Gastrocnemius medialis (tissue), 4 donors: Measurements from ENCODE around the gene PERM1. TPM values are rescaled to one million over a fixed set of nuclear protein-coding genes. Genes with fewer than 3 reads are reported as not detected.
A peak's percentile ranks its signal among the peaks of the same experiment; 100 is the strongest.

Experiments used
- ATAC-seq, 2 donors: fragments of 150-250 bp; one replicate each; pipeline ENCODE4 v1.9.1; 2016
- DNase-seq, 2 donors: peaks; one replicate each; pipeline ENCODE4 v3.0.0-alpha.2; 2019
- H3K27ac ChIP-seq, 4 donors: fragments of 200-600 bp; sonication (generic); 1 replicate in 1 of 4; 2 replicates in 3 of 4; pipeline ENCODE4 v1.5.1; 2016 to 2018; ENCODE audit warnings: mild to moderate bottlenecking in 2 of 4, moderate library complexity in 1 of 4
- H3K27me3 ChIP-seq, 3 donors: fragments of 200-600 bp; sonication (generic) in 2 of 3; 1 replicate in 1 of 3; 2 replicates in 2 of 3; pipeline versions ENCODE4 v1.5.1 to v1.6.0; 2016 to 2019; ENCODE audit warnings: mild to moderate bottlenecking in 1 of 3, moderate library complexity in 1 of 3
- H3K36me3 ChIP-seq, 2 donors: fragments of 200-600 bp; sonication (generic) in 1 of 2; one replicate each; pipeline ENCODE4 v1.5.1; 2017 to 2018
- H3K4me1 ChIP-seq, 2 donors: fragments of 200-600 bp; sonication (generic) in 1 of 2; one replicate each; pipeline ENCODE4 v1.5.1; 2016 to 2017; ENCODE audit warnings: mild to moderate bottlenecking in 2 of 2
- H3K4me3 ChIP-seq, 4 donors: fragments of 200-600 bp; sonication (generic) in 3 of 4; 1 replicate in 1 of 4; 2 replicates in 3 of 4; pipeline ENCODE4 v1.5.1; 2016 to 2019; ENCODE audit warnings: mild to moderate bottlenecking in 2 of 4
- H3K9me3 ChIP-seq, 3 donors: fragments of 200-600 bp; sonication (generic) in 2 of 3; 1 replicate in 1 of 3; 2 replicates in 2 of 3; pipeline ENCODE4 v1.5.1; 2016 to 2019
- POLR2A ChIP-seq, 2 donors: fragments of 450-650 bp; IDR thresholded peaks; one replicate each; pipeline ENCODE4 v1.6.1; 2017; ENCODE audit warnings: antibody characterized with exemption in 2 of 2, mild to moderate bottlenecking in 2 of 2, moderate library complexity in 2 of 2
- in situ Hi-C, 4 donors: fragments of 200-750 bp; cut with MboI; loops; one replicate each; pipeline versions ENCODE4 v1.15.0 to v1.8.0; 2017; ENCODE audit warnings: low sequenced_read_pairs in 4 of 4
- intact Hi-C: fragments of 100-400 bp; cut with DNase I; formaldehyde crosslinking; loops from one replicate; pipeline ENCODE4 v1.15.1; 2023; ENCODE audit warnings: low total_unique reads
- total RNA-seq, 4 donors: library from RNA; depleted of rRNA; stranded (reverse); fragments of >200 nt; gene quantifications; one replicate each; pipeline versions ENCODE4 v1.1.0 to v1.2.3, GENCODE V29; 2016
- TF ChIP-seq, protein P1 (sequence below), 5 experiments: fragments of 450-650 bp in 3 of 5; fragments of 200-600 bp in 2 of 5; sonication (generic) in 2 of 5; IDR thresholded peaks in 4 of 5; conservative IDR thresholded peaks in 1 of 5; 1 replicate in 4 of 5; 2 replicates in 1 of 5; pipeline ENCODE4 v1.5.1; 2016 to 2019; ENCODE audit warnings: antibody characterized with exemption in 5 of 5, mild to moderate bottlenecking in 3 of 5, moderate library complexity in 3 of 5

PERM1 gene
- total RNA-seq, 4 donors from 2014 or later, result 38.9 to 218 (median 98.8) TPM

DNA sequence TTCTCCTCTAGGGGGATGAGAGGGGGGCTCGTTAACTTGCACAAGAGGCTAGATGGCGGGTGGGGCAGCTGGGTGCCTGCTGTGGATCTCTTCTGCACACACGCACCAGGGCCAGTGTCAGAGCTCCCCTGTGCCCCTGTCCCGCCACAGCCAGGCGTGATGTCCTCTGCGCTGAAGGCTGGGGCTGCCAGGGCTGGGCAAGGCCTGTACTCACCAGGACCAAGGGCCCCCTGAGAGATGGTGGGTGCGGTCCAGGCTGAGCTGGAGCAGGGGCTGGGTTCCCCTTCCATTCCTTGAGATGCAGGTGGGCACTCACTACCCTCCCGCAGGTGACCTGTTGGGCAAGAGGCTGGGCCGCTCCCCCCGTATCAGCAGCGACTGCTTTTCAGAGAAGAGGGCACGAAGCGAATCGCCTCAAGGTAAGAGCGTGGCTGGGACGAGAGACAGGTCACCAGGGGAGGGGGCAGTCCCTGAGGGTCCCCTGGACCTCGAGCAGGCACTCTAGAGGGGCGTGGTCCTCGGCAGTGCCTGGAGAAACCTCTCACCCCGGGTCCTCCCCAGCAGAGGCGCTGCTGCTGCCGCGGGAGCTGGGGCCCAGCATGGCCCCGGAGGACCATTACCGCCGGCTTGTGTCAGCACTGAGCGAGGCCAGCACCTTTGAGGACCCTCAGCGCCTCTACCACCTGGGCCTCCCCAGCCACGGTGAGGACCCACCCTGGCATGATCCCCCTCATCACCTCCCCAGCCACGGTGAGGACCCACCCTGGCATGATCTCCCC, 43.0 kb downstream of the PERM1 start:
- Histone ChIP-seq H3K27ac (no peak overlapping the region), H3K4me3 (no peak overlapping the region), H3K4me1 (peaks cover 12 to 24% of the 10 kb centered on the region in 2 donors), H3K36me3 (no peaks in the 10 kb centered on the region), H3K9me3 (no peaks in the 10 kb centered on the region), H3K27me3 (peaks cover 61 to 75% (median 73%) of the 10 kb centered on the region in 3 donors)
- TF ChIP-seq, protein P1, sequence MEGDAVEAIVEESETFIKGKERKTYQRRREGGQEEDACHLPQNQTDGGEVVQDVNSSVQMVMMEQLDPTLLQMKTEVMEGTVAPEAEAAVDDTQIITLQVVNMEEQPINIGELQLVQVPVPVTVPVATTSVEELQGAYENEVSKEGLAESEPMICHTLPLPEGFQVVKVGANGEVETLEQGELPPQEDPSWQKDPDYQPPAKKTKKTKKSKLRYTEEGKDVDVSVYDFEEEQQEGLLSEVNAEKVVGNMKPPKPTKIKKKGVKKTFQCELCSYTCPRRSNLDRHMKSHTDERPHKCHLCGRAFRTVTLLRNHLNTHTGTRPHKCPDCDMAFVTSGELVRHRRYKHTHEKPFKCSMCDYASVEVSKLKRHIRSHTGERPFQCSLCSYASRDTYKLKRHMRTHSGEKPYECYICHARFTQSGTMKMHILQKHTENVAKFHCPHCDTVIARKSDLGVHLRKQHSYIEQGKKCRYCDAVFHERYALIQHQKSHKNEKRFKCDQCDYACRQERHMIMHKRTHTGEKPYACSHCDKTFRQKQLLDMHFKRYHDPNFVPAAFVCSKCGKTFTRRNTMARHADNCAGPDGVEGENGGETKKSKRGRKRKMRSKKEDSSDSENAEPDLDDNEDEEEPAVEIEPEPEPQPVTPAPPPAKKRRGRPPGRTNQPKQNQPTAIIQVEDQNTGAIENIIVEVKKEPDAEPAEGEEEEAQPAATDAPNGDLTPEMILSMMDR (IDR thresholded peaks at IDR 0.05 in 4 of 5, conservative IDR thresholded peaks at IDR 0.05 in 1 of 5), result no peak
- TF ChIP-seq POLR2A (IDR thresholded peaks at IDR 0.05), result no peak
- in situ Hi-C loops, result no loop called here
- DNase-seq (no peak), ATAC-seq (no peak)
- intact Hi-C loops, result no loop called here

DNA sequence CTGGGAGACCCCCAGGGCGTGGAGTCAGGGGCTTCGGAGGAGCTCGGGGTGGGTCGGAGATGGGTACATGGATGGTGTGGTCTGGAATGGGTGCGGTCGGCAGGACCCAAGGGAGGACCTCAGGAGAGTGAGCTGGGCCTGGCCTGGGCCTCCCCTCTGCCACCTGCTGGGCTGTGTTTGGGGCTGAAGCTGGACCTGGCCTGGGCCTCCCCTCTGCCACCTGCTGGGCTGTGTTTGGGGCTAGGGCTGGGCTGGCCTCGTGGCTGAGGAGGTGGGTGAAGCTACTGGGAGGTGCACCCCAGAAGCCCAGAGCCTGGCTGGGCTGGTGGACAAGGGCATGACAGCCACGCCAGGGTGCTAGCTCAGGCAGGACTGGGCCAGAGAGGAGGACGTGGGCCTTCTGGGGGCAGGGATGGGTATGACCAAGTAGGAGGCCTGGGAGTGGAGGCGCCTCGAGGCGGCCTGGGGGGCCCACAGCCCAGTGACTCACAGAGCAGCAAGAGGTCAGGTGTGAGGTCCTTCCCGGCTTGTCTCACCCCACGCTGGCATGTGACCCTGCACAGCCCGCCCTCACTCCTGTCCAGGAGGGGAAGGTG, 43.7 kb downstream of the PERM1 start:
- Histone ChIP-seq H3K27me3 (peaks cover 66 to 81% (median 77%) of the 10 kb centered on the region in 3 donors), H3K4me1 (peaks cover 12 to 24% of the 10 kb centered on the region in 2 donors), H3K9me3 (no peaks in the 10 kb centered on the region), H3K27ac (no peak overlapping the region), H3K4me3 (no peak overlapping the region), H3K36me3 (no peaks in the 10 kb centered on the region)
- ATAC-seq (peak in 1 of 2 donors; percentile 14), DNase-seq (no peak)
- TF ChIP-seq POLR2A (IDR thresholded peaks at IDR 0.05), result no peak
- TF ChIP-seq, protein P1 (IDR thresholded peaks at IDR 0.05 in 4 of 5, conservative IDR thresholded peaks at IDR 0.05 in 1 of 5), result peak in 3 of 5 experiments; percentile 10 to 47 (median 35)
- in situ Hi-C loops (no loop called here), intact Hi-C loops (no loop called here)

DNA sequence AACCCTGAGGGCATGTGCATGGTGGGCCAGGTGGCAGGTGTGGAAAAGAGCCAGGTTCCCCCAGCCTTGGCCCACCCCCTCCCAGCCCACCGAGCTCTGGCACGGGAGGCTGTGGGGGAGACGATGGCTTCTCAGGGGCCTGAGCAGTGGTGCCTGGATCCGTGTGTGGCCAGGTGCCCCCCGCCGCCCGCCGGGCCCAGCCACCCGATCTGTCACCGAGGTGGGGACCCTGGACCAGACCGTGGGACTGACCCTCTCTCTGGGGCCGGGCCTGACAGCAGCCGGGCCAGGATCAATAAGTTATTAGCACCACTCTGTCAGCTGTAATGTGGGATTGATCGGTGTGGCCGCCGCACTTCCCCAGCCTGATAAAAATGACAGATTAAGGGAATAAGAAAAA, 44.4 kb downstream of the PERM1 start:
- intact Hi-C loops, result no loop called here
- Histone ChIP-seq H3K27me3 (peaks cover 67 to 83% (median 77%) of the 10 kb centered on the region in 3 donors), H3K4me1 (peaks cover 12 to 24% of the 10 kb centered on the region in 2 donors), H3K9me3 (no peaks in the 10 kb centered on the region), H3K27ac (no peak overlapping the region), H3K36me3 (no peaks in the 10 kb centered on the region), H3K4me3 (no peak overlapping the region)
- TF ChIP-seq, protein P1 (IDR thresholded peaks at IDR 0.05 in 4 of 5, conservative IDR thresholded peaks at IDR 0.05 in 1 of 5), result no peak
- no peak for TF ChIP-seq POLR2A (IDR thresholded peaks at IDR 0.05)
- DNase-seq, result no peak
- in situ Hi-C loops, result no loop called here
- ATAC-seq, result no peak

- TF ChIP-seq POLR2A (IDR thresholded peaks at IDR 0.05), result no peak
- TF ChIP-seq, protein P1 (IDR thresholded peaks at IDR 0.05 in 4 of 5, conservative IDR thresholded peaks at IDR 0.05 in 1 of 5), result no peak
- in situ Hi-C loops (no loop called here), intact Hi-C loops (no loop called here)
- H3K27me3 ChIP-seq, result peaks cover 65 to 76% (median 74%) of the 10 kb centered on the region in 3 donors
- ATAC-seq (no peak), DNase-seq (no peak)
- peaks cover 12 to 20% of the 10 kb centered on the region in 2 donors for H3K4me1 ChIP-seq
- no peaks in the 10 kb centered on the region for H3K9me3 ChIP-seq
- H3K4me3 ChIP-seq, result no peak overlapping the region
- no peaks in the 10 kb centered on the region for H3K36me3 ChIP-seq
- H3K27ac ChIP-seq, result no peak overlapping the region
Observed at GRCh38 chr1:936348-937264, 45.3 kb downstream of the PERM1 start.
